HG03575 (cell line): ENCODE measurements around the gene GPHN.
"Not testable (repeated sequence)": the region's sequence is repeated elsewhere in the genome, so short reads cannot be mapped to it uniquely, and the experiment has no call there.

ENCODE experiments used
- ATAC-seq: cut with Tn5 transposase; IDR thresholded peaks from one replicate; pipeline ENCODE4 v1.9.1; 2021; ENCODE audit not compliant: unreplicated experiment, insufficient number of reproducible peaks, low FRiP score; ENCODE audit errors: extremely low read depth

GPHN gene

GRCh38 chr14:66641861-66642635, 134.1 kb downstream of the GPHN start:
- no peak for ATAC-seq

- ATAC-seq, result no peak
These were observed 135.4 kb downstream of the GPHN start for GRCh38 chr14:66643344-66643743.

- ATAC-seq, result no peak
These were observed 137.8 kb downstream of the GPHN start for GRCh38 chr14:66645716-66646115.

- ATAC-seq, result peak; percentile 48
These were observed 141.6 kb downstream of the GPHN start for GRCh38 chr14:66649498-66649897.

GRCh38 chr14:66650491-66650911, 142.6 kb downstream of the GPHN start:
- peak; percentile 36 for ATAC-seq

- no peak for ATAC-seq
These were observed 143.7 kb downstream of the GPHN start for GRCh38 chr14:66651536-66652220.

- ATAC-seq, result no peak
These were observed 144.7 kb downstream of the GPHN start for GRCh38 chr14:66652525-66653106.

- ATAC-seq, result no peak
These were observed 149.8 kb downstream of the GPHN start for GRCh38 chr14:66657780-66658179.

- no peak for ATAC-seq
These were observed 154.4 kb downstream of the GPHN start for GRCh38 chr14:66662374-66662773.

- no peak for ATAC-seq
These were observed 169.8 kb downstream of the GPHN start for GRCh38 chr14:66677780-66678179.

- no peak for ATAC-seq
These were observed 172.3 kb downstream of the GPHN start for GRCh38 chr14:66680216-66680615.

GRCh38 chr14:66696326-66696725, 188.4 kb downstream of the GPHN start:
- no peak for ATAC-seq

GRCh38 chr14:66698503-66698902, 190.6 kb downstream of the GPHN start:
- no peak for ATAC-seq

- ATAC-seq, result no peak
These were observed 193.9 kb downstream of the GPHN start for GRCh38 chr14:66701813-66702212.

GRCh38 chr14:66708267-66708666, 200.3 kb downstream of the GPHN start:
- ATAC-seq, result no peak

- ATAC-seq, result no peak
These were observed 201.3 kb downstream of the GPHN start for GRCh38 chr14:66709291-66709690.

GRCh38 chr14:66714291-66714690, 206.3 kb downstream of the GPHN start:
- not testable (repeated sequence) for ATAC-seq

- not testable (repeated sequence) for ATAC-seq
These were observed 207.4 kb downstream of the GPHN start for GRCh38 chr14:66715313-66715712.

GRCh38 chr14:66716227-66716626, 208.3 kb downstream of the GPHN start:
- no peak for ATAC-seq

GRCh38 chr14:66717561-66718140, 209.7 kb downstream of the GPHN start:
- no peak for ATAC-seq
